Measurements from ENCODE around the gene NOX3.
"Not testable (repeated sequence)": the region's sequence is repeated elsewhere in the genome, so short reads cannot be mapped to it uniquely, and the experiment has no call there.

- not testable (repeated sequence) for TF ChIP-seq CTCF (conservative IDR thresholded peaks at IDR 0.05; ENCODE audit: low read depth in 2 of 2); ZNF114 (CRISPR knock-in tag; IDR thresholded peaks at IDR 0.05); EZH2 (IDR thresholded peaks at IDR 0.05; ENCODE audit: low read depth, unreplicated experiment); POLR2AphosphoS5 (IDR thresholded peaks at IDR 0.05; ENCODE audit: low read depth); EZH2phosphoT487 (IDR thresholded peaks at IDR 0.05; ENCODE audit: unreplicated experiment)
- TF ChIP-seq, protein P1, sequence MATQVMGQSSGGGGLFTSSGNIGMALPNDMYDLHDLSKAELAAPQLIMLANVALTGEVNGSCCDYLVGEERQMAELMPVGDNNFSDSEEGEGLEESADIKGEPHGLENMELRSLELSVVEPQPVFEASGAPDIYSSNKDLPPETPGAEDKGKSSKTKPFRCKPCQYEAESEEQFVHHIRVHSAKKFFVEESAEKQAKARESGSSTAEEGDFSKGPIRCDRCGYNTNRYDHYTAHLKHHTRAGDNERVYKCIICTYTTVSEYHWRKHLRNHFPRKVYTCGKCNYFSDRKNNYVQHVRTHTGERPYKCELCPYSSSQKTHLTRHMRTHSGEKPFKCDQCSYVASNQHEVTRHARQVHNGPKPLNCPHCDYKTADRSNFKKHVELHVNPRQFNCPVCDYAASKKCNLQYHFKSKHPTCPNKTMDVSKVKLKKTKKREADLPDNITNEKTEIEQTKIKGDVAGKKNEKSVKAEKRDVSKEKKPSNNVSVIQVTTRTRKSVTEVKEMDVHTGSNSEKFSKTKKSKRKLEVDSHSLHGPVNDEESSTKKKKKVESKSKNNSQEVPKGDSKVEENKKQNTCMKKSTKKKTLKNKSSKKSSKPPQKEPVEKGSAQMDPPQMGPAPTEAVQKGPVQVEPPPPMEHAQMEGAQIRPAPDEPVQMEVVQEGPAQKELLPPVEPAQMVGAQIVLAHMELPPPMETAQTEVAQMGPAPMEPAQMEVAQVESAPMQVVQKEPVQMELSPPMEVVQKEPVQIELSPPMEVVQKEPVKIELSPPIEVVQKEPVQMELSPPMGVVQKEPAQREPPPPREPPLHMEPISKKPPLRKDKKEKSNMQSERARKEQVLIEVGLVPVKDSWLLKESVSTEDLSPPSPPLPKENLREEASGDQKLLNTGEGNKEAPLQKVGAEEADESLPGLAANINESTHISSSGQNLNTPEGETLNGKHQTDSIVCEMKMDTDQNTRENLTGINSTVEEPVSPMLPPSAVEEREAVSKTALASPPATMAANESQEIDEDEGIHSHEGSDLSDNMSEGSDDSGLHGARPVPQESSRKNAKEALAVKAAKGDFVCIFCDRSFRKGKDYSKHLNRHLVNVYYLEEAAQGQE (IDR thresholded peaks at IDR 0.05; ENCODE audit: unreplicated experiment) = not testable (repeated sequence)
Observed at GRCh38 chr6:155488197-155488596, 32.6 kb upstream of the NOX3 start.
